Keratinocyte (primary cell): ENCODE results near the gene MYBPC2.

Experiments
- EZH2 ChIP-seq: IDR thresholded peaks from one replicate; pipeline ENCODE4 v1.6.1; 2012; ENCODE audit warnings: inconsistent platforms, mild to moderate bottlenecking, low read length, moderate library complexity
- TF ChIP-seq, protein P1 (sequence below), 3 experiments: IDR thresholded peaks in 1 of 3; conservative IDR thresholded peaks in 1 of 3; optimal IDR thresholded peaks in 1 of 3; 2 replicates in 2 of 3; 3 replicates in 1 of 3; pipeline versions ENCODE3 to v1.5.1; 2011; ENCODE audit warnings: low read length in 3 of 3, mild to moderate bottlenecking in 3 of 3, moderate library complexity in 2 of 3, control low read depth in 1 of 3, inconsistent platforms in 1 of 3; ENCODE audit not compliant: insufficient read depth in 2 of 3; ENCODE audit errors: extremely low read depth in 1 of 3

DNA sequence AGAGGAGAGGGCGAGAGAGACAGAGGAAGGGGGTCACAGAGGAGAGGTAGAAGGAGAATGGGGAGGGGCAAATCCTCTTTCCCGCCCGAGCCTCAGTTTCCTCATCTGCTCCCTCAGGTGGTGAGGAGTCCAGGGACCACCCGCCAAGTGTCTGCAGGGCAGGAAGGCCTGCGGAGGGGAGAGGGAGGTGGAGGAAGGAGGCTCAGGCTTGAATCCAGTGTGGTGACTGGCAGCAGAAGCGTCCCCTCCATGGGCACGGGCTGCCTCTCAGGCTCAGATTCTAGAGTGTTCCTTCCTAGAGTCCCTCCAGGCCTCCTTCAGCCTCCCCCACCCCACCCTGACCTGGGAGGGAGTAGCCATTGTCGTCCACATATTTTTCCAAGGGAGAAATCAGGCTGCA lies 60.5 kb downstream of the MYBPC2 start:
- TF ChIP-seq EZH2, result no peak
- TF ChIP-seq, protein P1, sequence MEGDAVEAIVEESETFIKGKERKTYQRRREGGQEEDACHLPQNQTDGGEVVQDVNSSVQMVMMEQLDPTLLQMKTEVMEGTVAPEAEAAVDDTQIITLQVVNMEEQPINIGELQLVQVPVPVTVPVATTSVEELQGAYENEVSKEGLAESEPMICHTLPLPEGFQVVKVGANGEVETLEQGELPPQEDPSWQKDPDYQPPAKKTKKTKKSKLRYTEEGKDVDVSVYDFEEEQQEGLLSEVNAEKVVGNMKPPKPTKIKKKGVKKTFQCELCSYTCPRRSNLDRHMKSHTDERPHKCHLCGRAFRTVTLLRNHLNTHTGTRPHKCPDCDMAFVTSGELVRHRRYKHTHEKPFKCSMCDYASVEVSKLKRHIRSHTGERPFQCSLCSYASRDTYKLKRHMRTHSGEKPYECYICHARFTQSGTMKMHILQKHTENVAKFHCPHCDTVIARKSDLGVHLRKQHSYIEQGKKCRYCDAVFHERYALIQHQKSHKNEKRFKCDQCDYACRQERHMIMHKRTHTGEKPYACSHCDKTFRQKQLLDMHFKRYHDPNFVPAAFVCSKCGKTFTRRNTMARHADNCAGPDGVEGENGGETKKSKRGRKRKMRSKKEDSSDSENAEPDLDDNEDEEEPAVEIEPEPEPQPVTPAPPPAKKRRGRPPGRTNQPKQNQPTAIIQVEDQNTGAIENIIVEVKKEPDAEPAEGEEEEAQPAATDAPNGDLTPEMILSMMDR (optimal IDR thresholded peaks at IDR 0.05 in 1 of 3, IDR thresholded peaks at IDR 0.05 in 1 of 3, conservative IDR thresholded peaks at IDR 0.05 in 1 of 3; ENCODE audit: extremely low read depth in 1 of 3, insufficient read depth in 2 of 3, low read length in 3 of 3), result no peak
